Liver (tissue), 3 donors: ENCODE data around the gene EIF3K.

ENCODE experiments used
- CTCF ChIP-seq: fragments of 150-350 bp; IDR thresholded peaks from 2 replicates; pipeline ENCODE4 v1.5.1; 2017; ENCODE audit warnings: improper control_type of control experiment, low read depth, low read length; ENCODE audit not compliant: missing input control
- EGR1 ChIP-seq, 2 donors: IDR thresholded peaks; 2 replicates each; pipeline ENCODE4 v1.6.1; 2016 to 2018; ENCODE audit warnings: antibody characterized with exemption in 2 of 2, low read depth in 2 of 2
- FOXA1 ChIP-seq: IDR thresholded peaks from 2 replicates; pipeline ENCODE4 v1.6.1; 2016; ENCODE audit warnings: antibody characterized with exemption
- GABPA ChIP-seq, 2 donors: IDR thresholded peaks in 1 of 2; conservative IDR thresholded peaks in 1 of 2; 2 replicates each; pipeline ENCODE4 v1.6.1; 2016; ENCODE audit warnings: antibody characterized with exemption in 2 of 2, mild to moderate bottlenecking in 1 of 2, moderate library complexity in 1 of 2
- HNF4A ChIP-seq, 2 donors: conservative IDR thresholded peaks; 2 replicates each; pipeline ENCODE4 v1.6.1; 2016; ENCODE audit warnings: antibody characterized with exemption in 2 of 2, mild to moderate bottlenecking in 2 of 2
- NR2F2 ChIP-seq: IDR thresholded peaks from 2 replicates; pipeline ENCODE4 v1.6.1; 2016; ENCODE audit warnings: antibody characterized with exemption
- REST ChIP-seq: IDR thresholded peaks from 2 replicates; pipeline ENCODE4 v1.6.1; 2016; ENCODE audit warnings: antibody characterized with exemption, mild to moderate bottlenecking
- RXRA ChIP-seq, 2 donors: IDR thresholded peaks; 2 replicates each; pipeline ENCODE4 v1.6.1; 2017 to 2018; ENCODE audit warnings: antibody characterized with exemption in 2 of 2, mild to moderate bottlenecking in 1 of 2
- YY1 ChIP-seq: IDR thresholded peaks from 2 replicates; pipeline ENCODE4 v1.6.1; 2016; ENCODE audit warnings: antibody characterized with exemption, mild to moderate bottlenecking
- donor health status: healthy.
- donor health status: healthy.

DNA sequence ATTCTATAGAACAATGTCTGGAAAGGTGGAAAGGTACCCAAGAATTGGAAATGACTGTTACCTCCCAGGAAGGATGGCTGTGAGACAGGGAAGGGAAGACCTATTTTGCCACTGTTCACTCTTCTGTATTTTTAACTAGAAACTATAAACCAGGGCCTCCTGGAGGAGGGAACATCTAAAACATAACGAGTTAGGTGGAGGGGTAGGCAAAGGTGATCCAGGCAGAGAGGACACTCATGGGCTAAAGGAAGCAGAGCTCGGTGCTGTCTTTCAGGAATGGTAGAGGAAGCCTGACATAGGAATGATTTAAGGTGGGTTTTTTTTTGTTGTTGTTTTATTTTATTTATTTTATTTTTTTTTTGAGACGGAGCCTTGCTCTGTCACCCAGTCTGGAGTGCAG lies 5.8 kb downstream of the EIF3K start:
- TF ChIP-seq CTCF: no peak
- no peak for TF ChIP-seq EGR1 (IDR thresholded peaks at IDR 0.05; ENCODE audit: low read depth in 2 of 2)
- TF ChIP-seq NR2F2: no peak
- no peak for TF ChIP-seq FOXA1
- TF ChIP-seq GABPA (IDR thresholded peaks at IDR 0.05 in 1 of 2, conservative IDR thresholded peaks at IDR 0.05 in 1 of 2): no peak
- TF ChIP-seq YY1: no peak
- TF ChIP-seq RXRA (IDR thresholded peaks at IDR 0.05): no peak
- no peak for TF ChIP-seq REST
- no peak for TF ChIP-seq HNF4A (conservative IDR thresholded peaks at IDR 0.05)
